PFSK-1 (cell line): ENCODE results near the gene TRPV5.

ENCODE experiments used
- FOXP2 ChIP-seq: optimal IDR thresholded peaks from 2 replicates; pipeline ENCODE3; 2011; ENCODE audit warnings: borderline replicate concordance, control low read depth, inconsistent platforms; ENCODE audit not compliant: insufficient read depth; ENCODE audit errors: extremely low read length, extremely low read depth
- POLR2AphosphoS5 ChIP-seq: IDR thresholded peaks from 2 replicates; pipeline ENCODE4 v1.6.1; 2012; ENCODE audit warnings: low read depth, mild to moderate bottlenecking, control low read depth, low read length, moderate library complexity
- REST ChIP-seq, 2 experiments: IDR thresholded peaks; 2 replicates each; pipeline versions ENCODE4 v1.6.1 to v1.8.0; 2011 to 2012; ENCODE audit warnings: low read depth in 2 of 2, low read length in 2 of 2, control low read depth in 1 of 2, inconsistent platforms in 1 of 2, mild to moderate bottlenecking in 1 of 2, moderate library complexity in 1 of 2; ENCODE audit not compliant: insufficient read depth in 1 of 2
- SIN3A ChIP-seq: IDR thresholded peaks from 2 replicates; pipeline ENCODE4 v1.6.1; 2012; ENCODE audit warnings: mild to moderate bottlenecking, low read length, moderate library complexity, borderline replicate concordance; ENCODE audit not compliant: insufficient read depth
- TAF1 ChIP-seq: IDR thresholded peaks from 2 replicates; pipeline ENCODE4 v1.6.1; 2012; ENCODE audit warnings: low read length, control low read depth, borderline replicate concordance; ENCODE audit not compliant: insufficient read depth

Gene TRPV5

GRCh38 chr7:142890874-142891485 lies 42.6 kb downstream of the TRPV5 start:
- no peak for TF ChIP-seq REST (IDR thresholded peaks at IDR 0.05; ENCODE audit: insufficient read depth in 1 of 2, low read depth in 2 of 2, low read length in 2 of 2)
- no peak for TF ChIP-seq SIN3A
- no peak for TF ChIP-seq TAF1
- no peak for TF ChIP-seq POLR2AphosphoS5
- TF ChIP-seq FOXP2: no peak

- TF ChIP-seq FOXP2: no peak
- no peak for TF ChIP-seq POLR2AphosphoS5
- TF ChIP-seq SIN3A: no peak
- no peak for TF ChIP-seq REST (IDR thresholded peaks at IDR 0.05; ENCODE audit: insufficient read depth in 1 of 2, low read depth in 2 of 2, low read length in 2 of 2)
- no peak for TF ChIP-seq TAF1
Measured at GRCh38 chr7:142889816-142890215, 43.7 kb downstream of the TRPV5 start.

- TF ChIP-seq POLR2AphosphoS5 (no peak), REST (IDR thresholded peaks at IDR 0.05; ENCODE audit: insufficient read depth in 1 of 2, low read depth in 2 of 2, low read length in 2 of 2) (no peak), FOXP2 (no peak), SIN3A (no peak), TAF1 (no peak)
Measured at GRCh38 chr7:142887282-142888015, 46.1 kb downstream of the TRPV5 start.

GRCh38 chr7:142886866-142887265 lies 46.7 kb downstream of the TRPV5 start:
- TF ChIP-seq SIN3A: no peak
- no peak for TF ChIP-seq FOXP2

GRCh38 chr7:142885311-142886230 lies 48.0 kb downstream of the TRPV5 start, which contains the start of gene TRPV6:
TRPV6 (minus strand) TSS chr7:142885745.
- TF ChIP-seq POLR2AphosphoS5 (no peak), REST (IDR thresholded peaks at IDR 0.05; ENCODE audit: insufficient read depth in 1 of 2, low read depth in 2 of 2, low read length in 2 of 2) (no peak), FOXP2 (no peak), SIN3A (no peak), TAF1 (no peak)
